ENCODE measurements around the gene TANC1.
"Not testable (repeated sequence)": the region's sequence is repeated elsewhere in the genome, so short reads cannot be mapped to it uniquely, and the experiment has no call there.

DNA sequence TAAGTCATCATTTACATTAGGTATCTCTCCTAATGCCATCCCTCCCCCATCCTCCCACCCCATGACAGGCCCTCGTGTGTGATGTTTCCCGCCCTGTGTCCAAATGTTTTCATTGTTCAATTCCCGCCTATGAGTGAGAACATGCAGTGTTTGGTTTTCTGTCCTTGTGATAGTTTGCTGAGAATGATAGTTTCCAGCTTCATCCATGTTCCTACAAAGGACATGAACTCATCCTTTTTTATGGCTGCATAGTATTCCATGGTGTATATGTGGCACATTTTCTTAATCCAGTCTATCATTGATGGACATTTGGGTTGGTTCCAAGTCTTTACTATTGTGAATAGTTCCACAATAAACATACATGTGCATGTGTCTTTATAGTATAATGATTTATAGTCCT is 68.0 kb downstream of the TANC1 start:
- TF ChIP-seq TP53 (CRISPR knock-in tag; IDR thresholded peaks at IDR 0.05); ZSCAN20 (CRISPR knock-in tag; IDR thresholded peaks at IDR 0.05); CTCF (IDR thresholded peaks at IDR 0.05); EP300 (IDR thresholded peaks at IDR 0.05): not testable (repeated sequence)

Measured in A549 (cell line).